Gastrocnemius medialis (tissue), 4 donors: ENCODE results near the gene ASMTL.

Source experiments
- CTCF ChIP-seq, 5 experiments: fragments of 450-650 bp in 3 of 5; fragments of 200-600 bp in 2 of 5; sonication (generic) in 2 of 5; IDR thresholded peaks in 4 of 5; conservative IDR thresholded peaks in 1 of 5; 1 replicate in 4 of 5; 2 replicates in 1 of 5; pipeline ENCODE4 v1.5.1; 2016 to 2019; ENCODE audit warnings: antibody characterized with exemption in 5 of 5, mild to moderate bottlenecking in 3 of 5, moderate library complexity in 3 of 5
- POLR2A ChIP-seq, 2 donors: fragments of 450-650 bp; IDR thresholded peaks; one replicate each; pipeline ENCODE4 v1.6.1; 2017; ENCODE audit warnings: antibody characterized with exemption in 2 of 2, mild to moderate bottlenecking in 2 of 2, moderate library complexity in 2 of 2

GRCh38 chrX:1416327-1416784 lies 36.4 kb downstream of the ASMTL start:
- TF ChIP-seq CTCF (IDR thresholded peaks at IDR 0.05 in 4 of 5, conservative IDR thresholded peaks at IDR 0.05 in 1 of 5): no peak
- TF ChIP-seq POLR2A (IDR thresholded peaks at IDR 0.05): no peak
